HCT116 (cell line): ENCODE measurements around the gene ALCAM. TPM values are rescaled to one million over a fixed set of nuclear protein-coding genes. Genes with fewer than 3 reads are reported as not detected.

ENCODE experiments used
- ATAC-seq: fragments of 200-7000 bp; cut with Tn5 transposase; 2 replicates; pipeline ENCODE4 v1.9.1; 2020; ENCODE audit warnings: mild to moderate bottlenecking, moderate library complexity
- BruUV-seq: library from RNA; stranded (reverse); fragments of 400-500 nt; replicated peaks from 2 replicates; lab custom pipeline; 2021; lab: Mats Ljungman, UMichigan
- CTCF ChIA-PET: fragments of 300-600 bp; sonication (Branson Sonifier 250); formaldehyde crosslinking; loops from one replicate; lab custom pipeline; 2021; ENCODE audit warnings: antibody characterized with exemption; lab: Charles Lee
- POLR2A ChIA-PET: fragments of 300-600, 350-600 bp; sonication (Branson Sonifier 250); formaldehyde crosslinking; loops from one replicate; lab custom pipeline; 2021; ENCODE audit warnings: antibody characterized with exemption; lab: Charles Lee
- RAD21 ChIA-PET, 2 experiments: fragments of 300-600 bp; sonication (Branson Sonifier 250); formaldehyde crosslinking; loops; one replicate each; lab custom pipeline; 2023; ENCODE audit warnings: low total read pairs in 2 of 2; ENCODE audit not compliant: uncharacterized antibody in 2 of 2, unreplicated experiment in 2 of 2, low non-redundant PET in 1 of 2; lab: Charles Lee
- DNase-seq: peaks from one replicate; pipeline ENCODE4 v3.0.0-alpha.2; 2010; ENCODE audit warnings: low read depth, low spot score
- H2AFZ ChIP-seq: fragments of 200-600 bp; shearing (Covaris generic), sonication (generic); 2 replicates; pipeline ENCODE4 v1.6.1; 2017; ENCODE audit warnings: low read depth, mixed run types, mixed read lengths, antibody characterized with exemption, low read length; ENCODE audit not compliant: poor library complexity, severe bottlenecking
- H3K27ac ChIP-seq: 2 replicates; pipeline ENCODE4 v1.5.1; 2012; ENCODE audit warnings: low read depth, low read length
- H3K27me3 ChIP-seq: fragments of 200-600 bp; sonication (generic); 2 replicates; pipeline ENCODE4 v1.6.1; 2016; ENCODE audit warnings: mixed run types, low read length, mixed read lengths; ENCODE audit not compliant: insufficient read depth
- H3K36me3 ChIP-seq, 2 experiments: fragments of 200-500 bp in 1 of 2; fragments of 200-600 bp in 1 of 2; sonication (Bioruptor generic) in 1 of 2; sonication (generic) in 1 of 2; 2 replicates each; pipeline versions ENCODE4 v1.5.1 to v1.6.1; 2014 to 2016; ENCODE audit warnings: low read length in 2 of 2, inconsistent platforms in 1 of 2, mixed read lengths in 1 of 2, mixed run types in 1 of 2; ENCODE audit not compliant: insufficient read depth in 2 of 2, control insufficient read depth in 1 of 2
- H3K4me1 ChIP-seq, 2 experiments: fragments of 200-600 bp in 1 of 2; sonication (generic) in 1 of 2; 2 replicates each; pipeline versions ENCODE4 v1.5.1 to v1.6.1; 2012 to 2017; ENCODE audit warnings: low read length in 2 of 2, inconsistent platforms in 1 of 2, mild to moderate bottlenecking in 1 of 2, mixed read lengths in 1 of 2, mixed run types in 1 of 2, moderate library complexity in 1 of 2; ENCODE audit not compliant: insufficient read depth in 2 of 2, control insufficient read depth in 1 of 2
- H3K4me2 ChIP-seq: fragments of 200-600 bp; sonication (generic); 2 replicates; pipeline ENCODE4 v1.6.1; 2017; ENCODE audit warnings: mixed run types, low read length, mixed read lengths
- H3K4me3 ChIP-seq, 2 experiments: fragments of 200-600 bp in 1 of 2; sonication (generic) in 1 of 2; replicated peaks in 1 of 2; 2 replicates each; pipeline ENCODE4 v1.5.1; 2011 to 2016; ENCODE audit warnings: low read length in 2 of 2, control low read depth in 1 of 2, low read depth in 1 of 2, mild to moderate bottlenecking in 1 of 2, mixed read lengths in 1 of 2, mixed run types in 1 of 2
- H3K79me2 ChIP-seq: fragments of 200-600 bp; sonication (generic); 2 replicates; pipeline ENCODE4 v1.6.1; 2017; ENCODE audit warnings: mild to moderate bottlenecking, mixed run types, low read length, moderate library complexity, mixed read lengths; ENCODE audit not compliant: insufficient read depth
- H3K9ac ChIP-seq: fragments of 200-600 bp; sonication (generic); 2 replicates; pipeline ENCODE4 v1.6.1; 2016; ENCODE audit warnings: low read length, mixed read lengths
- H3K9me2 ChIP-seq: fragments of 200-600 bp; sonication (generic), shearing (Covaris generic); 2 replicates; pipeline ENCODE4 v1.6.1; 2017; ENCODE audit warnings: mixed run types, mild to moderate bottlenecking, moderate library complexity; ENCODE audit not compliant: insufficient read depth
- H3K9me3 ChIP-seq, 2 experiments: fragments of 200-500 bp in 1 of 2; fragments of 200-600 bp in 1 of 2; sonication (Bioruptor generic) in 1 of 2; sonication (generic) in 1 of 2; 2 replicates each; pipeline ENCODE4 v1.6.1; 2014 to 2017; ENCODE audit warnings: low read length in 2 of 2, mixed read lengths in 2 of 2, inconsistent platforms in 1 of 2, low read depth in 1 of 2, mild to moderate bottlenecking in 1 of 2, mixed run types in 1 of 2, moderate library complexity in 1 of 2; ENCODE audit not compliant: control insufficient read depth in 1 of 2, insufficient read depth in 1 of 2
- H4K20me1 ChIP-seq: fragments of 200-600 bp; sonication (generic), shearing (Covaris generic); 2 replicates; pipeline ENCODE4 v1.6.1; 2017; ENCODE audit warnings: mixed run types, mild to moderate bottlenecking, moderate library complexity; ENCODE audit not compliant: insufficient read depth
- CBX3 ChIP-seq: IDR thresholded peaks from 2 replicates; pipeline ENCODE4 v1.6.1; 2012; ENCODE audit warnings: low read depth
- EGR1 ChIP-seq: IDR thresholded peaks from 2 replicates; pipeline ENCODE4 v1.6.1; 2012; ENCODE audit warnings: low read depth
- ELF1 ChIP-seq: IDR thresholded peaks from 2 replicates; pipeline ENCODE4 v1.6.1; 2012; ENCODE audit warnings: low read depth, borderline replicate concordance
- FOSL1 ChIP-seq: IDR thresholded peaks from 2 replicates; pipeline ENCODE4 v1.6.1; 2012; ENCODE audit warnings: low read depth
- POLR2A ChIP-seq: IDR thresholded peaks from 2 replicates; pipeline ENCODE4 v1.7.0; 2011; ENCODE audit warnings: borderline replicate concordance; ENCODE audit not compliant: insufficient read depth, insufficient read length; ENCODE audit errors: extremely low read depth
- RAD21 ChIP-seq: IDR thresholded peaks from 2 replicates; pipeline ENCODE4 v1.6.1; 2012; ENCODE audit warnings: low read depth, mild to moderate bottlenecking
- SP1 ChIP-seq: IDR thresholded peaks from 2 replicates; pipeline ENCODE4 v1.6.1; 2012; ENCODE audit warnings: low read depth
- SRF ChIP-seq: IDR thresholded peaks from 2 replicates; pipeline ENCODE4 v1.6.1; 2012; ENCODE audit warnings: low read depth
- ZFX ChIP-seq: fragments of 450-650 bp; IDR thresholded peaks from 2 replicates; pipeline ENCODE4 v1.6.1; 2017
- intact Hi-C: fragments of 100-400 bp; cut with micrococcal nuclease; formaldehyde crosslinking; loops from 2 replicates; pipeline ENCODE4 v1.10.0; 2022
- total RNA-seq: library from RNA; stranded (reverse); gene quantifications from one replicate; pipeline ENCODE4 v1.2.1, GENCODE V29; 2021; ENCODE audit not compliant: unreplicated experiment
- TF ChIP-seq, protein P1 (sequence below): IDR thresholded peaks from 2 replicates; pipeline ENCODE4 v1.6.1; 2012
- TF ChIP-seq, protein P2 (sequence below): IDR thresholded peaks from 2 replicates; pipeline ENCODE4 v1.6.1; 2012; ENCODE audit warnings: low read depth
- TF ChIP-seq, protein P3 (sequence below): IDR thresholded peaks from 2 replicates; pipeline ENCODE4 v1.6.1; 2011; ENCODE audit warnings: mild to moderate bottlenecking, low read length, moderate library complexity; ENCODE audit not compliant: insufficient replicate concordance; ENCODE audit errors: extremely low read depth

ALCAM gene
- total RNA-seq, 1 experiment from 2014 or later, result 56.7 TPM

DNA sequence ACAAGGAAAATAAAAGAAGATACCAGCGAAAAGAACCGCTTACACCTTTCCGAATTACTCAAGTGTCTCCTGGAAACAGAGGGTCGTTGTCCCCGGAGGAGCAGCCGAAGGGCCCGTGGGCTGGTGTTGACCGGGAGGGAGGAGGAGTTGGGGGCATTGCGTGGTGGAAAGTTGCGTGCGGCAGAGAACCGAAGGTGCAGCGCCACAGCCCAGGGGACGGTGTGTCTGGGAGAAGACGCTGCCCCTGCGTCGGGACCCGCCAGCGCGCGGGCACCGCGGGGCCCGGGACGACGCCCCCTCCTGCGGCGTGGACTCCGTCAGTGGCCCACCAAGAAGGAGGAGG lies 325 bp downstream of the ALCAM start:
- Histone ChIP-seq H3K27me3 (no peaks in the 10 kb centered on the region), H3K4me2 (peak overlapping the region; percentile 98), H3K4me1 (peaks cover 13 to 49% of the 10 kb centered on the region in 2 experiments; a peak in 3 of 4 replicates), H4K20me1 (no peaks in the 10 kb centered on the region), H3K27ac (peak overlapping the region; percentile 78), H3K9me2 (no peaks in the 10 kb centered on the region), H3K9ac (peak overlapping the region; percentile 86), H3K9me3 (no peaks in the 10 kb centered on the region), H3K36me3 (no peaks in the 10 kb centered on the region), H3K79me2 (peaks cover 52% of the 10 kb centered on the region), H2AFZ (no peak overlapping the region), H3K4me3 (peak overlapping the region; percentile 74 to 91)
- intact Hi-C loops, result loop anchor here (2.0 to 10.0 kb wide), 9 partner anchors 382 to 1375 kb away; no protein-coding TSS in a partner anchor
- DNase-seq, result no peak
- ChIA-PET RAD21 (interaction anchor here in 1 of 2 experiments (0.6 to 1.1 kb wide), 2 partner anchors 35 to 873 kb away, joined by 3 to 5 read pairs; no protein-coding TSS in a partner anchor), POLR2A (interaction anchor here (0.6 to 2.0 kb wide), 4 partner anchors 11 to 771 kb away, joined by 3 to 9 read pairs (median 4); no protein-coding TSS in a partner anchor), CTCF (interaction anchor here (0.8 to 3.7 kb wide), 4 partner anchors 12 to 1094 kb away, joined by 3 to 20 read pairs (median 6); no protein-coding TSS in a partner anchor)
- TF ChIP-seq, protein P1, sequence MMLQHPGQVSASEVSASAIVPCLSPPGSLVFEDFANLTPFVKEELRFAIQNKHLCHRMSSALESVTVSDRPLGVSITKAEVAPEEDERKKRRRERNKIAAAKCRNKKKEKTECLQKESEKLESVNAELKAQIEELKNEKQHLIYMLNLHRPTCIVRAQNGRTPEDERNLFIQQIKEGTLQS, result no peak
- peak; percentile 3 for TF ChIP-seq POLR2A
- peak; percentile 14 for ATAC-seq
- no TSS peak for BruUV-seq

DNA sequence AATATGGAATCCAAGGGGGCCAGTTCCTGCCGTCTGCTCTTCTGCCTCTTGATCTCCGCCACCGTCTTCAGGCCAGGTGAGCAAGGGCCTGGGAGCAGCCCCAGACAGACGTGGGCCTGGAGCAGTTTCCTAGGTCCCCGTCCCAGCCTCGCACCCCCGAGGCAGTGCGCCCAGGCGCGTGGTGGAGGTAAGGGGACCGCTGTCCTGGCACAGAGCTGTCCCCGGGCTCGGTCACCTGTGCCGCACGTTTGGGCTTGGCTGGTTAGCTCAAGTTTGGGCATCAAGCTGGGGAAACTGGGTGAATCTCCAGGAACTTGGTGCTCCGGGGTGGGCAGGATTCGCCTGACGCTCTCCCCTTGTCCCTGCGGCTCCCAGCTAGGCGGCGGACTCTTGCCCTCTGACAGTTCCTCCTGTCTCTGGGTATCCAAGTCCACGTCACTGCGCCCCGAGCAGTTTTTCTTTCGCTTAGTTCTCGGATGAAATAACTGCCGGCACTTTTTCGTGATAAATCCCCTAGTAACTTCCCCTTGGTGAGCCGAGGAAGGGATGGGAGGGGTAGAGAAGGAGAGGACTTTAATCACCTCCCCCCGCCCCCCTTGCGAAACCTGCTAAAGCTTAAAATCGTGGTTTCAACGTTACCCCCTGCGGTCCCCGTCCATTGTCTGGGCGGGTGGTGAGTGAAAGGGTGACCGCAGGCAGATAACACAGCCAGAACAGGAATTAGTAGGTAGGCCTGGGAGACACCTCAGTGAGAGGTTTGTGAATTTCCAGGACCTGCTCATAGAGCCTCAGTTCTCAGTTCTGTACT lies 901 bp downstream of the ALCAM start:
- peak overlapping the region; percentile 74 to 91 for H3K4me3 ChIP-seq
- H2AFZ ChIP-seq, result no peak overlapping the region
- no peak for DNase-seq
- H3K4me2 ChIP-seq, result peak overlapping the region; percentile 98
- no peaks in the 10 kb centered on the region for H3K36me3 ChIP-seq
- no peaks in the 10 kb centered on the region for H3K27me3 ChIP-seq
- peaks cover 58% of the 10 kb centered on the region for H3K79me2 ChIP-seq
- ChIA-PET POLR2A (interaction anchor here (2.4 kb wide), 1 partner anchor 764 kb away, joined by 8 read pairs; no protein-coding TSS in a partner anchor), RAD21 (no interaction called here), CTCF (interaction anchor here (1.4 to 3.7 kb wide), 3 partner anchors 45 to 1265 kb away, joined by 4 to 20 read pairs (median 4); no protein-coding TSS in a partner anchor)
- peak; percentile 3; the same call in 1 of the 2 replicates for ATAC-seq
- peak overlapping the region; percentile 78 for H3K27ac ChIP-seq
- no TSS peak for BruUV-seq
- H3K9ac ChIP-seq, result peak overlapping the region; percentile 86
- intact Hi-C loops, result loop anchor here (2.0 to 10.0 kb wide), 11 partner anchors 33 to 1375 kb away; no protein-coding TSS in a partner anchor
- no peaks in the 10 kb centered on the region for H3K9me2 ChIP-seq
- H4K20me1 ChIP-seq, result no peaks in the 10 kb centered on the region
- H3K9me3 ChIP-seq, result no peaks in the 10 kb centered on the region
- H3K4me1 ChIP-seq, result peaks cover 13 to 43% of the 10 kb centered on the region in 2 experiments; a peak in 3 of 4 replicates
- no peak for TF ChIP-seq SRF
- no peak for TF ChIP-seq ELF1
- no peak for TF ChIP-seq CBX3
- no peak for TF ChIP-seq EGR1
- TF ChIP-seq, protein P2, sequence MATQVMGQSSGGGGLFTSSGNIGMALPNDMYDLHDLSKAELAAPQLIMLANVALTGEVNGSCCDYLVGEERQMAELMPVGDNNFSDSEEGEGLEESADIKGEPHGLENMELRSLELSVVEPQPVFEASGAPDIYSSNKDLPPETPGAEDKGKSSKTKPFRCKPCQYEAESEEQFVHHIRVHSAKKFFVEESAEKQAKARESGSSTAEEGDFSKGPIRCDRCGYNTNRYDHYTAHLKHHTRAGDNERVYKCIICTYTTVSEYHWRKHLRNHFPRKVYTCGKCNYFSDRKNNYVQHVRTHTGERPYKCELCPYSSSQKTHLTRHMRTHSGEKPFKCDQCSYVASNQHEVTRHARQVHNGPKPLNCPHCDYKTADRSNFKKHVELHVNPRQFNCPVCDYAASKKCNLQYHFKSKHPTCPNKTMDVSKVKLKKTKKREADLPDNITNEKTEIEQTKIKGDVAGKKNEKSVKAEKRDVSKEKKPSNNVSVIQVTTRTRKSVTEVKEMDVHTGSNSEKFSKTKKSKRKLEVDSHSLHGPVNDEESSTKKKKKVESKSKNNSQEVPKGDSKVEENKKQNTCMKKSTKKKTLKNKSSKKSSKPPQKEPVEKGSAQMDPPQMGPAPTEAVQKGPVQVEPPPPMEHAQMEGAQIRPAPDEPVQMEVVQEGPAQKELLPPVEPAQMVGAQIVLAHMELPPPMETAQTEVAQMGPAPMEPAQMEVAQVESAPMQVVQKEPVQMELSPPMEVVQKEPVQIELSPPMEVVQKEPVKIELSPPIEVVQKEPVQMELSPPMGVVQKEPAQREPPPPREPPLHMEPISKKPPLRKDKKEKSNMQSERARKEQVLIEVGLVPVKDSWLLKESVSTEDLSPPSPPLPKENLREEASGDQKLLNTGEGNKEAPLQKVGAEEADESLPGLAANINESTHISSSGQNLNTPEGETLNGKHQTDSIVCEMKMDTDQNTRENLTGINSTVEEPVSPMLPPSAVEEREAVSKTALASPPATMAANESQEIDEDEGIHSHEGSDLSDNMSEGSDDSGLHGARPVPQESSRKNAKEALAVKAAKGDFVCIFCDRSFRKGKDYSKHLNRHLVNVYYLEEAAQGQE, result no peak
- TF ChIP-seq, protein P3, sequence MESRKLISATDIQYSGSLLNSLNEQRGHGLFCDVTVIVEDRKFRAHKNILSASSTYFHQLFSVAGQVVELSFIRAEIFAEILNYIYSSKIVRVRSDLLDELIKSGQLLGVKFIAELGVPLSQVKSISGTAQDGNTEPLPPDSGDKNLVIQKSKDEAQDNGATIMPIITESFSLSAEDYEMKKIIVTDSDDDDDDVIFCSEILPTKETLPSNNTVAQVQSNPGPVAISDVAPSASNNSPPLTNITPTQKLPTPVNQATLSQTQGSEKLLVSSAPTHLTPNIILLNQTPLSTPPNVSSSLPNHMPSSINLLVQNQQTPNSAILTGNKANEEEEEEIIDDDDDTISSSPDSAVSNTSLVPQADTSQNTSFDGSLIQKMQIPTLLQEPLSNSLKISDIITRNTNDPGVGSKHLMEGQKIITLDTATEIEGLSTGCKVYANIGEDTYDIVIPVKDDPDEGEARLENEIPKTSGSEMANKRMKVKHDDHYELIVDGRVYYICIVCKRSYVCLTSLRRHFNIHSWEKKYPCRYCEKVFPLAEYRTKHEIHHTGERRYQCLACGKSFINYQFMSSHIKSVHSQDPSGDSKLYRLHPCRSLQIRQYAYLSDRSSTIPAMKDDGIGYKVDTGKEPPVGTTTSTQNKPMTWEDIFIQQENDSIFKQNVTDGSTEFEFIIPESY, result no peak
- no peak for TF ChIP-seq SP1
- no peak for TF ChIP-seq RAD21
- TF ChIP-seq POLR2A, result peak; percentile 3
- TF ChIP-seq FOSL1, result no peak
- no peak; the same call in 1 of the 2 replicates for TF ChIP-seq ZFX
